GM12873 (cell line): Measurements from ENCODE around the gene PKDREJ.

ENCODE experiments used
- CTCF ChIP-seq: IDR thresholded peaks from 2 replicates; pipeline ENCODE4 v1.5.1; 2012; ENCODE audit warnings: low read depth, mild to moderate bottlenecking, moderate library complexity, low read length, control low read depth; ENCODE audit not compliant: insufficient read depth; ENCODE audit errors: missing control alignments

PKDREJ gene

GRCh38 chr22:46272196-46272595 is 9.1 kb upstream of the PKDREJ start:
- TF ChIP-seq CTCF = no peak

- TF ChIP-seq CTCF = no peak
These were observed 6.4 kb upstream of the PKDREJ start for GRCh38 chr22:46269564-46269963.

- no peak for TF ChIP-seq CTCF
These were observed 4.5 kb upstream of the PKDREJ start, which contains the start of gene TTC38 for GRCh38 chr22:46267431-46268279. Gene TTC38 (plus strand): TSS chr22:46268008. CDS start chr22:46268040, 32 bp downstream.

- TF ChIP-seq CTCF = peak; percentile 10
These were observed 511 bp downstream of the PKDREJ start for GRCh38 chr22:46262449-46263215.

GRCh38 chr22:46260038-46260437 is 3.1 kb downstream of the PKDREJ start:
- no peak for TF ChIP-seq CTCF

GRCh38 chr22:46259374-46259773 is 3.8 kb downstream of the PKDREJ start:
- no peak for TF ChIP-seq CTCF

GRCh38 chr22:46256358-46256958 is 6.7 kb downstream of the PKDREJ start:
- no peak for TF ChIP-seq CTCF
